ENCODE data around the gene CACNG1. TPM values are rescaled to one million over a fixed set of nuclear protein-coding genes. Genes with fewer than 3 reads are reported as not detected.
"Not testable (repeated sequence)": the region's sequence is repeated elsewhere in the genome, so short reads cannot be mapped to it uniquely, and the experiment has no call there.

CACNG1 gene
- polyA plus RNA-seq, 3 donors = not detected

DNA sequence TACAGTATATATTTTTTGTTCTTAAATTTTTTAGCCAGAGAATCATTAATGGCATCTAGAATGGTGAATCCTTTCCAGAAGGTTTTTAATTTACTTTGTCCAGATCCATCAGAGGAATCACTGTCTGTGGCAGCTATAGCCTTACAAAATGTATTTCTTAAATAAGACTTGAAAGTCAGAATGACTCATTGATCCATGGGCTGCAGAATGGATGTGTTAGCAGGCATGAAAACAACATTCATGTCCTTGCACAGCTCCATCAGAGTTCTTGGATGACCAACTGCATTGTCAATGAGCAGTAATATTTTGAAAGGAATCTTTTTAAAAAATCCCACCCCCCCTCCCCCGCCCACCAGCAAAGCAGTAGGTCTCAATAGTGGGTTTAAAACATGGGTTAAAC lies 51.4 kb downstream of the CACNG1 start:
- 95 to 100% (median 95%) methylated on average over 1 of the region's 1 CpG for WGBS, 3 donors

DNA sequence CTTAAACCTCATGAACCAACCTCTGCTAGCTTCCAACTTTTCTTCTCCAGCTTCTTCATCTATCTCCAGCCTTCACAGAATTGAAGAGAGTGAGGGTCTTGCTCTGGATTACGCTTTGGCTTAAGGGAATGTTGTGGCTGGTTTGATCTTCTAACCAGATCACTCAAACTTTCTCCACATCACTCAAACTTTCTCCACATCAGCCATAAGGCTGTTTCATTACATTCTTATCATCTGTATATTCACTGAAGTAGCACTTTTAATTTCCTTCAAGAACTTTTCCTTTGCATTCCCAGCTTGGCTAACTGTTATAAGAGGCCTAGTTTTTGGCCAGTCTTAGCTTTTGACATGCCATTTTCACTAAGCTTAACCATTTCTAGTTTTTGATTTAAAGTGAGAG lies 52.3 kb downstream of the CACNG1 start:
- no peak overlapping the region for H3K27ac ChIP-seq (ENCODE audit: low read depth, low read length)
- WGBS, 3 donors = 94 to 100% (median 98%) methylated on average over 1 of the region's 1 CpG

More for the DNA sequence above, 51.4 kb downstream of the CACNG1 start:
- H3K27ac ChIP-seq (ENCODE audit: low read depth, low read length) = no peak overlapping the region

DNA sequence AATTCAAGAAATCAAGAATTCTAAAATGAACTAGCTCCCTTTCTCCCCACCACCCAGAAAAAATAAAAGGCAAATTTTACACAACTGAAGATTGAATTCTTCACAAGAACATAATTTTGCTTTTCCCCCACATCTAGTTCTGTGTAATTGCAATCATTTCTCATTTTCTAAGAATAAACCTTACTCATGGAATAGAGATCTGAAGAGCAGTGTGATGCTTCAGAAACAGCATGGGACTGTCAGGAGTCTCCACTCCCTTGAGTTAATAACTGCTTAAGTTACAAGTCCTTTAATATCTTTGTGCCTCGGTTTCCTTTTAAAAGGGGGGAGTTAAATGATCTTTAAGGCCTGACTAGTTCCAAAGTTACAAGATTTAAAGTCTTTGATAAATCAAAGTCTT lies 53.7 kb downstream of the CACNG1 start:
- no peak overlapping the region for H3K27ac ChIP-seq (ENCODE audit: low read depth, low read length)
- WGBS, 3 donors = 91 to 95% (median 91%) methylated on average over 1 of the region's 1 CpG

DNA sequence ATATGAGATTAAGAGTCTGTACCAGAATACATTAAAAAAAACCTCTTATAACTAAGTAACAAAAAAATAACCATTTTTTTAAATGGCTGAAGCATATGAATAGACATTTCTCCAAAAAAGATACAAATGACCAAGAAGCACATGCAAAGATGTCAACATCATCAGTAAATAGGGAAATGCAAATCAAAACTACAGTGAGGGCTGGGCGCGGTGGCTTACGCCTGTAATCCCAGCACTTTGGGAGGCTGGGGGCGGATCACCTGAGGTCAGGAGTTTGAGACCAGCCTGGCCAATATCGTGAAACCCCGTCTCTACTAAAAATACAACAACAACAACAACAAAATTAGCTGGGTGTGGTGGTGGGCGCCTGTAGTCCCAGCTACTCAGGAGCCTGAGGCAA lies 60.3 kb downstream of the CACNG1 start:
- H3K27ac ChIP-seq (ENCODE audit: low read depth, low read length) = not testable (repeated sequence)
- WGBS, 3 donors = 93 to 98% (median 95%) methylated on average over 7 of the region's 7 CpGs

DNA sequence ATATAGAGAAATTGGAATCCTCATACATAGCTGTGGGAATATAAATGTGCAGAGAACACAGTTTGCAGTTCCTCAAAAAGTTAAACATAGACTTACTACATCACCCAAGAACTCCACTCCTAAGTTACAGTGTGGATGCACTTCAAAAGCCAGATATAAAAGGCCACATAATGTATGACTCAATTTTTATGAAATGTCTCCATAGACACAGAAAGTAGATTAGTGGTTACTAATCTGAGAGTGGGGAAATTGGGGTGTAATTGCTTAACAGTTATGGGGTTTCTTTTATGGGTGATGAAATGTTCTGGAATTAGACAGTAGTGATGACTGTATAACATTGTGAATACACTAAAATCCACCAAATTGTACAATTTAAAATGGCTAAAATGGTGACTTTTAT lies 60.9 kb downstream of the CACNG1 start:
- H3K27ac ChIP-seq (ENCODE audit: low read depth, low read length) = no peak overlapping the region

Other genes with a start within 250 kb of the CACNG1 start
- under 1 TPM in 1 of 3 donors, not detected in 2; 0.12 TPM for gene CACNG5, start 209.4 kb upstream of the CACNG1 start, polyA plus RNA-seq
- under 1 TPM in 2 of 3 donors, not detected in 1; 0.12 to 0.29 TPM for gene CACNG4, start 79.8 kb upstream of the CACNG1 start, polyA plus RNA-seq
- gene HELZ, start 200.6 kb downstream of the CACNG1 start, polyA plus RNA-seq = 1 to 10 TPM; 2.9 to 9.1 (median 8.4) TPM

All from adipose tissue (tissue), 3 donors.